Medulla oblongata (tissue), 1 donor: ENCODE measurements around the gene C21orf91.

Source experiments
- DNase-seq: peaks from one replicate; pipeline ENCODE4 v3.0.0-alpha.2; 2015; ENCODE audit errors: extremely low spot score

Gene C21orf91

DNA sequence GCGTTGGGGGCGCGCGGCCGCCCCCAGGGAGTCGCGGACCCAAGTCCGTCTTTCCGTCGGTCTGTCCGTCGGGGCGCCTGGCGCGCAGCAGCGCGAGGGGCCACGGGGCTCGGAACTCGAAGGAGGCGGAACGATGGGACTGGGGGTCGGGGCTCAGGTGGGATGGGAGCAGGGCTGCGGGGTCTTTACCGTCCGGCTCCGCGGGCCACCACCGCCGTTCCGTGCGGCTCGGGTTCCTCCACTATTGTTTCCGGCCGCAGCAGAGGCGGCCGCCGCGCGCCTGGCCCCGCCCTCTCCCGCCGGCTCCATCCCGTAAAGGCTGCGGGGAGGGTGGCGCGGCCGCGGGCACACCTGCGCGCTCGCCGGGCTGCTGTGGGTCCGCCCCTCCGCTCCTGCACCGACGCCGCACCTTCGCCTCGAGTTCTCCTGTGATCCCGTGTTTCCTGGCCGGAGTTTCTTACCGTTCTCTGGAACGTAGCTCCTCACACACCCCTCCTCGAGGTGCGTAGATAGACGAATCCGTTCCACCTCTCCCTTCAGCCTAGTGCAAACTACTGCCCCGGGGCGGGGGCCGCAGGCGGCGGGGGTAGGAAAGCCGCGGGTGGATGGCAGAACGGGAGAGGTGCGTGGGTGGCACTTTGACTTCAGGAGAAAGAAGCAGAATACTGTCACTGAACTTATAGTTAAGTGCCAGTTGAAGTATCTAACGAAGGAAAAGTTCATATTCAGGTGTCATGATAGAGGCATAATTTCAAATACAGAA is at the start of gene C21orf91:
Gene C21orf91 (minus strand): TSS at position 243 of the 763 bp plus-strand sequence. CDS start 1,038 bp downstream, outside the sequence.
- DNase-seq = peak; percentile 96

- DNase-seq = no peak
Observed at GRCh38 chr21:17866590-17866989, 47.4 kb upstream of the C21orf91 start.

DNA sequence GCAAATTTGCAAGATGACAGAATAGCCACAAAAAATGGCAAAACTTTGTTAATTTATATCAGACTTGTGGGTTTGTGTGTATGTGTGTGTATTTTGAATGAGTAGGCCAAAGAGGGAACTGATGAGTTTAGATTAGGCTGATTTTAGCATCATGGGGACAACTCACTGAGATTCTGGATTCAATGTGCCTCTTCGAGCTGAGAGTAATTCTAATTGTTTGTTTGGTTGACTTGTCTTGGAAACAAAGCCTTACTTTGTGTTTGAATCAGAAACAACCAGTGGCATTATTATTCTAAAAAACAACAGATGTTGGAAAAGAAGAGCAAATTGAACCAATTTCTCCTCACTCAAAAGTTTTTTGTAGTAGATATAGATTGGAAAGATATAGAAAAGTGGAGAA is 40.5 kb upstream of the C21orf91 start:
- peak; percentile 87 for DNase-seq

DNA sequence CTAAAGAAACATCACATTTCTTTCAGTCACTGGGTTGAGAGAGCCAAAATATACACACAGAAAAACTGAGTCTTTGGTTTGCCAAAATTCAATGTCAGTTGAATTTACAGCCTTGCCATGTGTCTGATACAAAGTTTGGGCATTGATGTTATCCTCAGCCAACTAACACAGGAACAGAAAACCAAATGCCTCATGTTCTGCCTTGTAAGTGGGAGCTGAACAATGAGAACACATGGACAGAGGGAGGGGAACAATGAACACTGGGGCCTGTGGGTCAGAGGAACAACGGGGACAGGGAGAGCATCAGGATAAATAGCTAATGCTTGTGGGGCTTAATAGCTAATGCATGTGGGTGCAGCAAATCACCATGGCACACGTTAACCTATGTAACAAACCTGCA is 39.6 kb upstream of the C21orf91 start:
- DNase-seq = peak; percentile 88

- DNase-seq = no peak
Observed at GRCh38 chr21:17854745-17855144, 35.6 kb upstream of the C21orf91 start.

DNA sequence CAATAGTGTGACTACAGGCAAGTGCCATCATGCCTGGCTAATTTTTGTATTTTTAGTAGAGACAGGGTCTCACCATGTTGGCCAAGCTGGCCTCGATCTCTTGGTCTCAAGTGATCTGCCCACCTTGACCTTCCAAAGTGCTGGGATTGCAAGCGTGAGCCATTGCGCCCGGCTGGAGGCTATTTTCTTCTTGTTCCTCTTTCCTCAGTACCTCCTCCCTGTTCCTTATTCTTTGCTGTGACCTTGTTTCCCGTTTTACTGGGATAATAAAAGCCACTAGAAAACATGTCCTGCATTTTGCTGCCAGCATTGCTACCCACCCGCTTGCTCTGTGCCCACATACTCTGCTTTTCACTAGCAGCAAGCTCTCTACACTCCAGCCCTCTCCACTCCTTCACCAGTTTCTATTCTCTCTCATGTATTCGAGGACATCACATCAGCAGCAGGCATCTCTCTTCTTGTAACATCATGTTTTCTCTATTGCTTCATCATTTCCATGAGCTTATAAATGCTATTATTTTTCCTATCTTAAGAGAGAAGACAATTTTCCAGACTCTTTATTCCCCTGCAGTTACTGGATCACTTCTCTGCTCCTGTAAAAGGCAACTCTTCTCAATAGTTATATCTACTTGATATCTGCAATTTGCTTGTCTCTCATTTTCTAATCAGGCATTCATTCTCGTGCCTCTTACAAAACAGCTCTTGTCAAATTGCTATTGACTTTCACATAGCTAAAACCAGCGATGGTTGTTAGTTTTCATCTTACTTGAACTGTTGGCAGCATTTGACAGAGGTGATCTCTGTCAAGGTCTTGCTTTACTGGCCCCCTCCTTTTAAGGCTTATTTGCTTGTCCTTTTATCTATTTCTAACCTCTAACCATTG is 34.5 kb upstream of the C21orf91 start:
- DNase-seq = peak; percentile 31

DNA sequence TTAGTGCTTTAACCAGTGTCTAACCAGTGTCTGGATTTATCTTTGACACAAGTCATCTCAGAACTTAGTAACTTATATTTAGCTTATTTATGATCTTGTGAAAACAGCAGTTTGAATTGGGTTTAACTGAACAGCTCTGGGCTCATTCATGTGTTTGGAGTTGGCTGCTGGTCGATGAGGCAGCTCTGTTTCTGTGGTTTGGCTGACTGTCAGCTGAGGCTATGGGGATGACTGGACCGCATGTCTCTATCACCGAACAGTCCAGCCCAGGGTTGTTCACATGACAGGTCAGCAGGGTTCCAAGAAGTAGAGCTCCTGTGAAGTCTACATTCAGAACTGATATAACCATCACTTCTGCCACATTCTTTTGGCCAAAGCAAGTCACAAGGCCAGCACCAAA is 29.1 kb upstream of the C21orf91 start:
- peak; percentile 76 for DNase-seq

DNA sequence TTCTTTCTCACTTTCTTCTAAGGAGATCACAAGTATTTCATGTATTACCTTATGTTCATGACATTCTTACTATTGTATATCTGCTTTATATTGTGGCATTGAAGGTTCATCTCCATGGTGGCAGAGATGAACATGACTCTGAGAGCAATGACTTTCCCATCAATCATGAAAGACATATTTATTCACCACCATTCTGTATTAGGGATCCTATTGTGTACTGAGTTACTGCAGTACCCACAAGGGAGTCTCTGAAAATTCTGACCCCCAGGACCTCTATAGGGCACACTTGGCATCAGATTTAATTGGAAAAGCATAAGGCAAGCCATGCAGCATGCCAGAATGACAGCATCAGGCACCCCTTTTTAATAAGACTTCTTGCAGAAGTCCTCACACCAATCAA is 21.9 kb upstream of the C21orf91 start:
- DNase-seq = no peak

GRCh38 chr21:17834639-17835354 is 15.6 kb upstream of the C21orf91 start:
- no peak for DNase-seq

GRCh38 chr21:17829472-17829871 is 10.3 kb upstream of the C21orf91 start:
- no peak for DNase-seq

DNA sequence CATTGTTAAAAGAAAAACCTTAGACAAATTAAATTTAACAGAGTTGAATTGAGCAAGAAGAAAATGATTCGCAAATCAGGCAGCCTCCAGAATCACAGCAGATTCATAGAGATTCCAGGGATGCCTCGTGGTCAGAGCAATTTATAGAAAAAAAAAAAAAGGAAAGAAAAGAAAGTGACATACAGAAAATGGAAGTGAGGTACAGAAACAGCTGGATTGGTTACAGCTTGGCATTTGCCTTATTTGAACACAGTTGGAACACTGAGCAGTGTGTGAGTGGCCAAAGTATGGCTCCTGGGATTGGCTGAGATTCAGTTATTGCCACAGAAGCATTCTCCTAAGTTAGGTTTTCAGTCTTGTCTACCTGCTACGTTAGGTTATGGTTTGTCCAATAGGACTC is 9.1 kb upstream of the C21orf91 start:
- DNase-seq = no peak

DNA sequence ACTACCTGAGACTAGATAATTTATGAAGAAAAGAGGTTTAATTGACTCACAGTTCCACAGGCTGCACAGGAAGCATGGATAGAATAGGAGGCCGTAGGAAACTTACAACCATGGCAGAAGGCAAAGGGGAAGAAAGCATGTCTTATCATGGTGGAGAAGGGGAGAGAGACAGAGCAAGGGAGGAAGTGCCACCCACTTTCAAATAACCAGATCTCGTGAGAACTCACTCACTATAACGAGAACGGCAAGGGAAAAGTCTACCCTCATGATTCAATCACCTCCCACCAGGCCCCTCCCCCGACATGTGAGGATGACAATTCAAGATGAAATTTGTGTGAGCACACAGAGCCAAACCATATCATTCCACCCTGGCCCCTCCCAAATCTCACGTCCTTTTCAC is 4.7 kb upstream of the C21orf91 start:
- no peak for DNase-seq

DNA sequence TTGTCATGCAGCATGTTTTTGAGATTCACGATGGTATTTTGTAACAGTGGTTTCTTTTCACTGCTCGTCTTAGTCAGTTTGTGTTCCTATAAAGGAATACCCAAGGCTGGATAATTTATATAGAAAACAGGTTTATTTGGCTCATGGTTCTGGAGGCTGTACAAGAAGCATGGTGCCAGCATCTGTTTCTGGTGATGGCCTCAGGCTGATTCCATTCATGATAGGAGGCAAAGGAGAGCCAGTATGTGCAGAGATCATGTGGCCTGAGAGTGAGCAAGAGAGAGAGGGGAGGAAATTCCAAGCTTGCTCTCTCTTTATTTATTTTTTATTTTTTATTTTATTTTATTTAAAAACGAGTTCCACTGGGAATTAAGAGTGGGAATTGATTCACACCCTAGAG is 2.0 kb upstream of the C21orf91 start:
- no peak for DNase-seq

- DNase-seq = no peak
Observed at GRCh38 chr21:17819877-17820229, 697 bp upstream of the C21orf91 start.

- DNase-seq = peak; percentile 44
Observed at GRCh38 chr21:17818186-17819113, 706 bp downstream of the C21orf91 start.

DNA sequence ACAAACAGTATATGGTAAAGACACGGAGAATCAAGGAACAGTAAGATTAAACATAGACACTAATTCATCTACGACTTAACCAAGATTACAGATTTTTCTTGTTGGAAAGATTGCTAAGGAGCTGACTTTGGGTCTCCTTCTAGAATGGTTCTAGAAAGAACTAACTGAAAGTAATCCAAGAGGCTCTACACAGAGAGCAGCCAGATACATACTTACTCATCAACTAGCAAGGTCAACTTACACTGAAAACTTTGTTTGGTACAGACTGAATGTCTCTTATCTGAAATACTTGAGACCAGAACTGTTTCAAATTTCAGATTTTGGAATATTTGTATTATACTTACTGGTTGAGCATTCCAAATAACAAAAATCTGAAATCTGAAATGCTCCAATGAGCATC is 5.8 kb downstream of the C21orf91 start:
- no peak for DNase-seq

DNA sequence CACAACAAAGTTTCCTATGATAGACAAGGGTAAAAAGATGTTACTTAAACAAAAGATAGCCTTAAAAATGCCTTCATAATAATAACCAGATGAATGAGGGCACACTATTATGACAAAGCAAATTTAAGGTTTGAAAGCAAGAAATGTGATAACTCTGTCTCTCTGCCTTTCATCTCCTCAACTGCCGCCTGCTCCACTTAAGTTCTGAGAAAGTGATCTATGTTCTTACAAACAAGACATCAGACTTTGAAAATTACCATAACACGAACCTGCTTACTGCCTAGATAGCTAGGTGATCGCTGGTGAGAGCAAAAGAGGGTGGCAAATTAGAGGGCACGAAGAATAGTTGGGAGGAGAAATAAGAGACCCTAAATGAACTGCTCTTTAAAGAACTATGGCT is 13.2 kb downstream of the C21orf91 start:
- no peak for DNase-seq

GRCh38 chr21:17803536-17803935 is 15.6 kb downstream of the C21orf91 start:
- no peak for DNase-seq

- DNase-seq = no peak
Observed at GRCh38 chr21:17802572-17802971, 16.6 kb downstream of the C21orf91 start.

DNA sequence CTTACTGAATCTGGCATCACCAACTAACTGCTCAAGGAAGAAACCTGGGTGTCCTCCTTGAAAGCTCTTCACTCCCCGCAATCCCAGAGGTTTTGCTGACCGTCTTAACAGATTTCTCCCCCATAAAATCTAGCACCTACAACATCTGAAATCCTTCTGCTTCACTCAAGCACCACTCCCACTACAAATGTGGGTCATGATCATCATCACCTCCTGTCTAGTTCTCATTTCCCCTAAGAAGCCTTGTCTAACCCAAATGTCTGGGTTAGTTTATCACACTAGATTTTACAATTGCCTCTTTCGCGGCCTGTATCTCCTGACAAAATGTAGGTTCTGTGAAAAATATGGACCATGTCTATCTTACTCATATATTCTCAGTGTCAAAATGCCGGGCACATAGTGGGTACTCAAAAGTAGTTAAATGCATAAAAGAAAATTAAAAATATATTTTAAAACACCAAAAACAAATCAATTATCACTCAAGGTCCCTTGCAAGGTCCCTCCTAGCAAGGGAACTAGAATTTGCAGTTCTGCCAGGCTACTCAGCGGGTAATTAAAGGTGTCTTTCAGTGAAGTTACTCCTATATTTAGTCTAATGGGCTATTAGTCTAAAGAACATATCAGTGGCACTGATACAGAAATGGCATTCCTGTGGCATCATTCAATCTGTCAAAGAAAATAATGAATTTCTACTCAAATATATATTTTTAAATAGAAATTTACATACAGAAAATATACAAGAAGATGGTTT is 19.6 kb downstream of the C21orf91 start:
- no peak for DNase-seq

DNA sequence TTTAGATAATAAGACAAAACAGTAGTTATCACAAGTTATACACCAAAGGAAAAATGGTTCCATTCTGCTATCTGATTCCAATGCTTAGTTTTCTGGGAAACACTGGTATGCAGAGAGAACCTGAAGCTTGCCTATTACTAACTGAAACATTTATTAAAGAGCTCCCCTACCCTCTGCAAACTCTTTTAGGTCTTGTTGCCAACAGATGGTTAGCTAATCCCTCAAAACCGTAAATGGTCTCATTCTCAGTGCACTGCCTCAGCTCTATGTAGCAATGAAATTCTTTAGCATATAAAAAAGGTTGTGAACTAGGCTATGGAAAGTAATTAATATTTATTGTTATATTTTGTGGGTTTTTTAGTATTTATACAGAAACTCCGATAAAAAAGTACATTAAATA is 20.4 kb downstream of the C21orf91 start:
- DNase-seq = no peak
